ENCODE data around the gene HCN3. TPM values are rescaled to one million over a fixed set of nuclear protein-coding genes. Genes with fewer than 3 reads are reported as not detected.

HCN3 gene
- total and polyA plus RNA-seq, 2 of the 8 experiments (the other 6 are each of a cell fraction or from before 2014, with no cell fraction given), result 6.4 to 7.3 TPM

GRCh38 chr1:155309423-155310021 lies 32.3 kb downstream of the HCN3 start:
- no peaks in the 10 kb centered on the region for H3K9me3 ChIP-seq (ENCODE audit: insufficient read depth in 2 of 2, low read depth in 1 of 2, low read length in 1 of 2)
- DNase-seq (ENCODE audit: low read depth in 1 of 2, low spot score in 2 of 2) (no peak), FAIRE-seq (no peak)
- 63% methylated on average over 11 of the region's 11 CpGs; no CpG with 5 or more reads in 1 of the 2 experiments for WGBS, 2 experiments (ENCODE audit: extremely low coverage in 1 of 2, insufficient coverage in 1 of 2, insufficient read length in 1 of 2, insufficient replicate concordance in 2 of 2, low coverage in 1 of 2, low lambda C conversion rate in 2 of 2, missing lambda C conversion rate in 1 of 2)
- H2AFZ ChIP-seq (ENCODE audit: low read length), result no peak overlapping the region
- peaks cover 8 to 36% of the 10 kb centered on the region in 2 experiments for H3K79me2 ChIP-seq (ENCODE audit: control insufficient read depth in 1 of 2, insufficient read depth in 2 of 2, low read length in 2 of 2)
- H3K27ac ChIP-seq (ENCODE audit: low read depth, low read length), result peak overlapping the region; percentile 65
- H2BK20ac ChIP-seq (ENCODE audit: low read length), result peak overlapping the region; percentile 15; the same call in 1 of the 2 replicates
- H3K9ac ChIP-seq (replicated peaks in 1 of 4; ENCODE audit: extremely low read depth in 1 of 4, low read depth in 3 of 4, low read length in 3 of 4), result peak overlapping the region; percentile 82 to 88 (median 85)
- H3K36me3 ChIP-seq (ENCODE audit: control insufficient read depth in 2 of 4, insufficient read depth in 4 of 4, low read length in 3 of 4), result peaks cover 3 to 32% (median 16%) of the 10 kb centered on the region in 4 experiments; a peak in 6 of 8 replicates
- H4K8ac ChIP-seq (ENCODE audit: extremely low read depth, insufficient read depth, low read length), result peak overlapping the region; percentile 88
- H3K18ac ChIP-seq (ENCODE audit: extremely low read depth, low read length), result peak overlapping the region; percentile 89
- ChIA-PET POLR2A (ENCODE audit: partially characterized antibody) (interaction anchor here (0.6 to 1.9 kb wide), 3 partner anchors 12 to 74 kb away, joined by 3 to 12 read pairs (median 6); partner anchors contain the start of genes CLK2 and RUSC1), CTCF (ENCODE audit: partially characterized antibody) (interaction anchor here (1.4 to 1.8 kb wide), 3 partner anchors 14 to 58 kb away, joined by 4 to 12 read pairs (median 4); no protein-coding TSS in a partner anchor)
- H3K4ac ChIP-seq (replicated peaks; ENCODE audit: insufficient read length, low read depth, low read length), result peak overlapping the region; percentile 93
- peak overlapping the region; percentile 91 for H2BK120ac ChIP-seq (replicated peaks; ENCODE audit: low read depth, low read length)
- peak overlapping the region; percentile 77 for H4K5ac ChIP-seq (ENCODE audit: insufficient read length, low read depth, low read length)
- no peak for TF ChIP-seq RNF2 (IDR thresholded peaks at IDR 0.05; ENCODE audit: borderline replicate concordance, low read depth, low read length, missing control alignments, poor library complexity, severe bottlenecking)
- peak; percentile 27; the same call in 1 of the 2 replicates for TF ChIP-seq YY1 (IDR thresholded peaks at IDR 0.05; ENCODE audit: low read depth, low read length)
- peaks cover 16% of the 10 kb centered on the region; the same call in 1 of the 2 replicates for H3K79me1 ChIP-seq (ENCODE audit: low read depth, low read length)
- H3K23ac ChIP-seq (ENCODE audit: insufficient read length), result no peak overlapping the region
- peak overlapping the region; percentile 2 for H3K14ac ChIP-seq (ENCODE audit: insufficient read length)
- H3K56ac ChIP-seq (replicated peaks; ENCODE audit: insufficient read length, low read depth, low read length), result peak overlapping the region; percentile 91
- H4K20me1 ChIP-seq (replicated peaks in 1 of 2; ENCODE audit: control insufficient read depth in 1 of 2, insufficient read depth in 2 of 2, low read length in 2 of 2), result peaks cover 5 to 20% of the 10 kb centered on the region in 2 experiments
- peak overlapping the region; percentile 83 to 84 for H3K4me2 ChIP-seq (ENCODE audit: insufficient read depth in 1 of 2, low read depth in 2 of 2, low read length in 2 of 2)
- peak overlapping the region; percentile 42; the same call in 1 of the 2 replicates for H2AK5ac ChIP-seq (ENCODE audit: low read depth, low read length)
- peaks cover 0 to 8% (median 4%) of the 10 kb centered on the region in 4 experiments; a peak in 6 of 7 replicates for H3K4me1 ChIP-seq (replicated peaks in 1 of 4; ENCODE audit: control insufficient read depth in 3 of 4, insufficient read depth in 4 of 4, low read length in 3 of 4)
- H2BK12ac ChIP-seq (ENCODE audit: low read depth, low read length), result 0 out of 2 replicates have a peak overlapping the region, but pooled peaks have one; percentile 32
- H3K4me3 ChIP-seq (ENCODE audit: extremely low read depth in 1 of 4, insufficient read depth in 2 of 4, low read depth in 3 of 4, low read length in 4 of 4), result peak overlapping the region; percentile 79 to 100 (median 89)
- peak overlapping the region; percentile 96 for H2BK5ac ChIP-seq (ENCODE audit: low read depth, low read length)
- H3K23me2 ChIP-seq (ENCODE audit: low read depth, low read length), result peaks cover 9% of the 10 kb centered on the region
- peak overlapping the region; percentile 77 for H4K91ac ChIP-seq (replicated peaks; ENCODE audit: insufficient read length, low read length)
- H2BK15ac ChIP-seq (ENCODE audit: low read length), result 0 out of 2 replicates have a peak overlapping the region, but pooled peaks have one; percentile 4
- no peaks in the 10 kb centered on the region; a peak in 1 of 7 replicates for H3K27me3 ChIP-seq (replicated peaks in 1 of 4; ENCODE audit: control insufficient read depth in 3 of 4, extremely low read depth in 1 of 4, insufficient read depth in 3 of 4, low read length in 3 of 4)

All from H1 (cell line).